ENCODE measurements around the gene GRIK1. TPM values are rescaled to one million over a fixed set of nuclear protein-coding genes. Genes with fewer than 3 reads are reported as not detected.

The GRIK1 gene
- total RNA-seq, 1 donor from 2014 or later = not detected

DNA sequence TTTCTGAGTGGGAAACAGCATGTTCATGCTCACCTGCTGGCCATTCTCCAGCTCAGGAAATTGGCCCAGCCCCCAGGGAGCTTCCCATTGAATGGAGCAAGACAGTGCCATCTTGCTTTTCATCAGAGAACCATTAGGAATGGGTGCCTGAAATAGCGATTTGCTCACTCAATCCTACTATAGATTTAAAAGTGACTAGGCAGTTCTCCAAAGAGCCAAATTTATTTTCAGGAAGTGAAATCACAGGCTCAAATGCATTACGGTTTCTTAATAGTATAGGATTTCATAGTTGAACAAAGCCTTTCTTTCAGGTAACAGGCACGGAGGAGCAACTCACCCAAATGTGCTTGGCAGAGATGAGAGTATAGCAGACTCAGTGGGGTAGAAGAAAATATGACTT lies 272.1 kb downstream of the GRIK1 start:
- TF ChIP-seq, protein P1, sequence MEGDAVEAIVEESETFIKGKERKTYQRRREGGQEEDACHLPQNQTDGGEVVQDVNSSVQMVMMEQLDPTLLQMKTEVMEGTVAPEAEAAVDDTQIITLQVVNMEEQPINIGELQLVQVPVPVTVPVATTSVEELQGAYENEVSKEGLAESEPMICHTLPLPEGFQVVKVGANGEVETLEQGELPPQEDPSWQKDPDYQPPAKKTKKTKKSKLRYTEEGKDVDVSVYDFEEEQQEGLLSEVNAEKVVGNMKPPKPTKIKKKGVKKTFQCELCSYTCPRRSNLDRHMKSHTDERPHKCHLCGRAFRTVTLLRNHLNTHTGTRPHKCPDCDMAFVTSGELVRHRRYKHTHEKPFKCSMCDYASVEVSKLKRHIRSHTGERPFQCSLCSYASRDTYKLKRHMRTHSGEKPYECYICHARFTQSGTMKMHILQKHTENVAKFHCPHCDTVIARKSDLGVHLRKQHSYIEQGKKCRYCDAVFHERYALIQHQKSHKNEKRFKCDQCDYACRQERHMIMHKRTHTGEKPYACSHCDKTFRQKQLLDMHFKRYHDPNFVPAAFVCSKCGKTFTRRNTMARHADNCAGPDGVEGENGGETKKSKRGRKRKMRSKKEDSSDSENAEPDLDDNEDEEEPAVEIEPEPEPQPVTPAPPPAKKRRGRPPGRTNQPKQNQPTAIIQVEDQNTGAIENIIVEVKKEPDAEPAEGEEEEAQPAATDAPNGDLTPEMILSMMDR (conservative IDR thresholded peaks at IDR 0.05; ENCODE audit: low read depth, low read length) = no peak
- no peak overlapping the region for H3K4me3 ChIP-seq (ENCODE audit: low read depth, low read length)
- no peak for DNase-seq (ENCODE audit: low read depth)

DNA sequence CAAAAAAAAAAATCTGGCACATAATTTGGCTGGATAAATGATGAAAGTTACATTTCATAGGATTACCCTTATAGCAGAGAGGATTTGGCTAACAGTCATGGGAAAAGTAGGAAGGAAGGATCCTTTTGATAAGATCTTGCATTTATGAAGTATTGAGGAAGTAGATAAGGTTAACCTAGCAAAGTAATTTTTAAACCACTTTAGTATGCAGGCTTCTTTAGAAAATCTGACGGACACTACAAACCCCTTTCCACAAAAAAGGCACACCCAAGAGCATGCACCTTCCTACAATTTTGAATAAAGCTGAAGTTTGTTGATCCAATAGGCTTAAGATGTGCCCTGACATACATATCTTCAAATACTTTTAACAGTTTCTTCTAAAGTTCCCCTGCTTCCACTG lies 275.2 kb downstream of the GRIK1 start:
- TF ChIP-seq, protein P1 (conservative IDR thresholded peaks at IDR 0.05; ENCODE audit: low read depth, low read length) = no peak
- H3K4me3 ChIP-seq (ENCODE audit: low read depth, low read length) = no peak overlapping the region
- DNase-seq (ENCODE audit: low read depth) = no peak

DNA sequence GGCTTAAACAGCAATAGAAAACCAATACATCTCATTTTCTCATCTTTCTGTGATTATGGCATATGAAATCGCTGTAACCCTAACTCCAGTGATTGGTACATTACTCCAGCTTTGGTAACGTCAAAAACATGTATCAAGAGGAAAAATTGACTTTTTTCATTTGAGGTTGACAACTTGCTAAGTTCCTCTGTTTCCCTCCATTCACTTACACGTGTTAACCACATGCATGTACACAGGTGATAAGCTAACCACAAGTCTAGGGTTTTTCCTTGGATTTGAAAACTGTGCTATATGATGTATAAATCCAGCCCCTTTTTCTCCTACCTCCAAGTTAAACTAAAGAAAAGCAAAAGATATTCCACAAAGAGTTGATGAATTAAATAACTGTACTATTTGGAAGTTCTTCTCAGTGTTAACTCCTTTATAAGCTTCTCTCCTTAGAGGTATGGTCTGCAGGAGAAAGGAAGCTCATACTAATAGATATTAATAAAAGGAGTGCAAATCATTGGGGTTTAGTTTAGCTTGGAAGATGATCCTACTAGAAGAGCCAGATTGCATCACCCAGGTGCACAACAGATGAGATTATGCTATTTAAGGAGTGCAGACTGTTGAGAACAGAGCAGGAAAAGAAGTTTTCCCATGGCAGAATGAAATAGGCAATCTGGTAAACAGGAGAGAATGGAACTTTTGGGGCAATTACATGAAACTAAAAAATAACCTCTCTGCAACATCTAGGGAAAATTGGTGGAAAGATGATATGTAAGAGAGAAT lies 277.9 kb downstream of the GRIK1 start:
- no peak overlapping the region for H3K4me3 ChIP-seq (ENCODE audit: low read depth, low read length)
- no peak for DNase-seq (ENCODE audit: low read depth)
- TF ChIP-seq, protein P1 (conservative IDR thresholded peaks at IDR 0.05; ENCODE audit: low read depth, low read length) = no peak

DNA sequence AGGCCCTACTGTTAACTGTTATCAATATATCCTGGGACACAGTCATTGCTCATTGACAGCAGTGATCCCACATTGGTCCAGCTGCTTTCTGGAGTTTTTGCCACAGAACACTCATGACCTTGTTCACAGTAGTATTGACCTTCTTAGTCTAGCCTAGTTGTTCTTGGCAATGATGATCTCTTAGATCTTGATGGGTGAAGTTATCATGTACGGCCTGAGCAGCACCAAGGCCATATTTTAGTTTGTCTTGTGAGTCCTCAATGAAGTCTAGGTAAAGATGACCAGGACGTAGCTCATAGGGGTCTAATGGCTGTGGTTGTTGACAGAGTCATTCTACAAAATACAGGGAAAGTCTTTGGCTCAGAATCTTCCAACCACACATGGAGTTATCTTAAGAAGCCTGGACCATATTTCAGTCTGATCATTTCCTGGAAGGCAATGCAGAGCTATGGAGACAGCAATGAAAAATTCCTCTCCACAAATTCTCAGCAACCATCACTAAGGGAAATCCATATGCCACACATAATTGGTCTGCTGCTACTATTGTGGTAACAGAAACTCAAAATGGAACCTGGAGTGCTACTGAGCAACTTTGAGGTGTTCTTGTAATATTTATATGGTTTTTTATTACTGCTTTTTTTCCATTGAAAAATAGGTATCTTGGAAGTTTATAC lies 279.6 kb downstream of the GRIK1 start:
- no peak for DNase-seq (ENCODE audit: low read depth)
- no peak overlapping the region for H3K4me3 ChIP-seq (ENCODE audit: low read depth, low read length)
- TF ChIP-seq, protein P1 (conservative IDR thresholded peaks at IDR 0.05; ENCODE audit: low read depth, low read length) = no peak

DNA sequence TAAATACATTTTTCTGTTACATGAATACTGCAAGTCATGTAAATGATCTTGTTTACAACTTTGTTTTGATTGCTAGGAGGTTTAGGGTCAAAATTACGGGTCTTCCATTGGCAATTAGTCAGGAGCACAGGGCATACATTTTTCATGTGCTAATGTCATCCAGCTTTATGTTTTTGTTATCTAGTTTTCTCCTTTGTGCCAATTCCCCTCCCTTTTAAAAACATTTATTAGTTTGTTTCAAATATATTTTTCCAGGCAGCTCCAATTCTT lies 280.9 kb downstream of the GRIK1 start:
- no peak overlapping the region for H3K4me3 ChIP-seq (ENCODE audit: low read depth, low read length)
- DNase-seq (ENCODE audit: low read depth) = no peak
- TF ChIP-seq, protein P1 (conservative IDR thresholded peaks at IDR 0.05; ENCODE audit: low read depth, low read length) = no peak

DNA sequence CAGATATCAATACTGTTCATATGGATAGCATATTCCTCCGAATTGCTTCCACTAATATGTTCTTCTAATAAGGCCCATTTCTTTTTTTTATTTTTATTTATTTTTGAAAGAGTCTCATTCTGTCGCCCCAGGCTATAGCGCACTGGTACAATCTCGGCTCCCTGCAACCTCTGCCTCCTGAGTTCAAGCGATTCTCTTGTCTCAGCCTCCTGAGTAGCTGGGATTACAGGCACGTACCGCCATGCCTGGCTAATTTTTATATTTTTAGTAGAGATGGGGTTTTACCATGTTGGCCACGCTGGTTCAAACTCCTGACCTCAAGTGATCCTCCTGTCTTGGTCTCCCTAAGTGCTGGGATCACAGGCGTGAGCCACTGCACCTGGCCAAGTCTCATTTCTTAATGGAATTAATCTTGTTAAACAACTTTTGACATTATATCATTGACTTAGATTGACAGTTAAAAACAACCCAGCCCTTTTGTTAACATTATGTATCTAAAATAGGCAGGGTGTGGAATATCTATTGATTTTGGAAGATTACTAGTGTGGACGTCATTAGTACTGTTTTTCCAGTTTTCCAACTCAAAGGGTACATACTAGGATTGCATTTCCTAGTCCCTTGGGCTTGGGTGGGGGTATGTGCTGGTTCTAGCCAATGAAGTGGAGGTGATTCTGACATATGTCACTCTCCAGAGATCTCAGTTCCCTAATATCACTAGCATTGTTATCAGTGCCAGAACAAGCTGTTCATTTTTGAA lies 281.4 kb downstream of the GRIK1 start:
- DNase-seq (ENCODE audit: low read depth) = no peak
- TF ChIP-seq, protein P1 (conservative IDR thresholded peaks at IDR 0.05; ENCODE audit: low read depth, low read length) = no peak
- no peak overlapping the region for H3K4me3 ChIP-seq (ENCODE audit: low read depth, low read length)

All from epithelial cell of proximal tubule (primary cell).